ENCODE measurements around the gene SLCO4A1. TPM values are rescaled to one million over a fixed set of nuclear protein-coding genes. Genes with fewer than 3 reads are reported as not detected.
A peak's percentile ranks its signal among the peaks of the same experiment; 100 is the strongest.

SLCO4A1 gene
- total RNA-seq, 1 donor from 2014 or later: 1.7 TPM

DNA sequence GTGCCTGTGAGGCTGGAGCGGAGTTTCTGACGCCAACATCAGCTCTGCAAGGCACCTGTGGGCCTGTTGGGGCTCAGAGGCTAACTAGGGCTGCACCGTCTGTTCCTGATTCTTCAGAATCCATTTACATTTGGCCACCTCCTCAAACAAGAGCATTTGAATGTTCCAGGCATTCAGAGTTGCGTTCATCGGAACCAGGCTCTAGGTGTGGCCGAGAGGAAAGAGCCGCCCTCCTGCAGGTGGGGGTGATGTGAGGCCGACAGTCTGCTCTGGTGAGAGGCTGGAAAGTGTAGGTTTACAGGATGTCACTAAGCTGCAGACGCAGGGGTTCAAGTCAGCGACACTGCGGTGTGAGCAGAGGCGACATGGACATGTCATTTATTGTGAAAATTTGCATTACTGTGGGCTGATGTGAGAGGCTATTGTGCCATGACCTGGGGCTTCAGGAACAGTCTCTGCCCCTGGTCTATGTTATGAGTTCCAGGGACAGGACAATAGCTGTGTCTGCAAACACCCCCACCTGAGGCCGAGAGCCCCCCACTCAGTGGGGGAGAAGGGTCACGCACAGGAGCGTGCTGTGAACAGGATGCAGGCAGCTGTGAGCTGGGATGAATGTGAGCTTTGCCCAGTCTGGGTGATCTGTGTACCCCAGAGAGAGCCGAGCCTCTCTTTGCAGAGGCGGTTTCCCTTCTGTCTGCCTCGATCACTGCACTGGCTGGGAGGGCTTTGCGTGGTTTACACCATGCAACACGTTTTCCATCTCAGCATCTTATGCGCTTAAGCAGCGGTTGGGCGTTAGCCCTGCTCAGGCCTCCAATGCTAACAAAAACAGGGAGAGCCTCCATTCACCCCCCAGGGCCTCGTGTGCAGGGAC, 21.1 kb downstream of the SLCO4A1 start:
- ATAC-seq (no peak), DNase-seq (ENCODE audit: low spot score) (no peak)

DNA sequence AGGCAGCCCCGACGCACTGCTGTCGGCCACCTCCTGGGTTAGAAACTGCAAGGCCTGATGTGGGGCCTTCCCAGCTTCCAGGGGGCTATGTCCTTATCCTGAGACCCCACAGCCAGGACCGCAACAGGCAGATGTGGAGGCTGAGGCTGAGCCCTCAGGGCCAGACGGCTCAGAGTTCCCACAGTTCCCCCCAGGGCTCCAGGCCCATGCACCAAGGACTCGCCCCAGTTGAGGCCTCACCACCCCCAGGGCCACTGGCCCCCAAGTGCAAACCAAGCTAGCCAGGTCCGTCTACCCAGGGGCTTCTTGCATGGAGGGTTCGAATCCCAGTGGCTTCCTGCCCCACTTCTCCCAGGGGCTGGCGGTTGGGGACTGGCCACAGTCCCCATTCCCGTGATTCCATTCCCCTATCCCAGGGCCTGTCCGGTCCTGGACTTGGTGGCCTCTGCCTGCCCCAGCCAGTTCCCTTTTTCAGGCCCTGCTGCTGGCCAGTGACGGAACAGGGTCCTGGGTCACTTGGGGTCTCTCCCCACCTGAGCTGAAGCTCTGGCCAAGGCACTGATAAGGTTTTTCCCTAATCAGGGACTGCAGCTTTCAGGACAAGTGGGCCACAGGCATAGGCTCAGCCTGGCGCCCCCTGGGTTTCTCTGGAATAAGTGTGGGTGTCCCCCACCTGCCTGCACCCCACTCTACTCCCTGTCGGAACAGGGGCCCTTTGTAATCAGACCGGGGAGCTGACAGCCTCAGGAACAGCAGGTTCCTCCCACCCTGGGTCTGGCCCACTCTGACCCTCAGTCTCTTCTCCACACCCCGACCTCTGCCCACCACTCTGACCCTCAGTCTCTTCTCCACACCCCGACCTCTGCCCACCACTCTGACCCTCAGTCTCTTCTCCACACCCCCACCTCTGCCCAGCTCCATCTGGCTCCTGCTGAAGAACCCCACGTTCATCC, 22.0 kb downstream of the SLCO4A1 start:
- ATAC-seq: no peak
- DNase-seq (ENCODE audit: low spot score): no peak

DNA sequence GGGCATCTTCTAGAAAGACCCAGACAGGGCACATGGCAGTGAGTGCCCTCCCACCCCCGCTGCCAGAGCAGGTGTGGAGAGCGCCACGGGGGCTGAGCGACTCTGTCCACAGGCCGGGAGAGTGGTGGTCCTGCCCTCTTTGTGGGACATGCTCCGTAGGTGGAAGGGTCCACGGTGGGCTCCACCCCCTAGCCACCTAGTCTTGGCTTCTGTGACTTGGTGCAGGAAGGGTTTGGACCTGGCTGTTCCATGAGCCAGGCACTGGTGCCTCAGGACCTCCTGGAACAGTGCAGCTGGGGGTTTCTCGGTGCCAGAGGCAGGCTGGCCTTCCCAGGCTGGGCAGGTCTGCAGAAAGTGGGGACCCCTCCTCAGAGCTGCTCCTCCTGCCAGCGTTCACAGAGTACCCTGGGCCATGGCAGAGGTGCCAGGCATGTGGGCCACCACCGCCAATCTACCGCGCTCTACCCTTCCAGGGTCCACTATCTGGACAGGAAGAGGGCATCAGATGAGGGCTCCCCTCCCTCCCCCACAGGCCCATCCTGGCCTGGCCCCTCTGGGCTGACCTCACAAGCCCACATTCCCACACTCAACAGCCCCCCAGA, 23.0 kb downstream of the SLCO4A1 start:
- no peak for ATAC-seq
- no peak for DNase-seq (ENCODE audit: low spot score)

DNA sequence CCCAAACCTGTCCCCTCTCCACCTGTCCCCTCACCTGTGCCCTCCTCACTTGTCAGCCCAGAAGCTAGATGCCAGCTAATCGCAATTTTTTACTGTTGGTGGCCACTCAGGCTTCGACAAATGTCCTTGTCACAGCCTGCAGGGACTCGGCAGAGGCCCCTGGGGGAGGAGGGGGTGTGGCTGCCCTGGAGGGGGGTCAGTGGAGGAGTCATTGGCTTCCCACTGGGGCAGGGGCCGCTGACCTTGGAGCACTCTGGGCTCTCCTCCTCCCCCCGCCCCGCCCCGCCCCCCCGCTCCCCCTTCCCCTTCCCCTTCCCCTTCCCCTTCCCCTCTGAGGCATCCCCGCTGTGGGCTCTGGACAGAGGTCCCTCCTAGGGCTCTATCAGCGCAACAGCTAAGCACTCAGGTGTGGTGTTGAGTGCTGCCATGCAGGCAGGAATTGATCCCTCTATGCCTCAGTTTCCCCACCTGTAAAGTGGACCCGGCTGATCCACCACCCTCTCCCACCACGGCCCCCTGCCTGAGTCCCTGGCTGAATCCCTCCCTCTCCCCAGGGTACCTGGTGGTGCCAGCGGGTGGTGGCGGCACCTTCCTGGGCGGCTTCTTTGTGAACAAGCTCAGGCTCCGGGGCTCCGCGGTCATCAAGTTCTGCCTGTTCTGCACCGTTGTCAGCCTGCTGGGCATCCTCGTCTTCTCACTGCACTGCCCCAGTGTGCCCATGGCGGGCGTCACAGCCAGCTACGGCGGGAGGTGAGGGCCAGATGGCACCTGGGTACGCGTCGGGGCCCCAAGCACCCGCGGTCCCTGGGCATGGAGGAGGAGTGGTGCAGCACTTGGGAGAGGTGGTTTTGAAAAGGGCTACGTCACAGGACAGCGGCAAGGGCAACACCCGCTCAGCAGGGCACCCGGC, 23.8 kb downstream of the SLCO4A1 start:
- no peak for DNase-seq (ENCODE audit: low spot score)

DNA sequence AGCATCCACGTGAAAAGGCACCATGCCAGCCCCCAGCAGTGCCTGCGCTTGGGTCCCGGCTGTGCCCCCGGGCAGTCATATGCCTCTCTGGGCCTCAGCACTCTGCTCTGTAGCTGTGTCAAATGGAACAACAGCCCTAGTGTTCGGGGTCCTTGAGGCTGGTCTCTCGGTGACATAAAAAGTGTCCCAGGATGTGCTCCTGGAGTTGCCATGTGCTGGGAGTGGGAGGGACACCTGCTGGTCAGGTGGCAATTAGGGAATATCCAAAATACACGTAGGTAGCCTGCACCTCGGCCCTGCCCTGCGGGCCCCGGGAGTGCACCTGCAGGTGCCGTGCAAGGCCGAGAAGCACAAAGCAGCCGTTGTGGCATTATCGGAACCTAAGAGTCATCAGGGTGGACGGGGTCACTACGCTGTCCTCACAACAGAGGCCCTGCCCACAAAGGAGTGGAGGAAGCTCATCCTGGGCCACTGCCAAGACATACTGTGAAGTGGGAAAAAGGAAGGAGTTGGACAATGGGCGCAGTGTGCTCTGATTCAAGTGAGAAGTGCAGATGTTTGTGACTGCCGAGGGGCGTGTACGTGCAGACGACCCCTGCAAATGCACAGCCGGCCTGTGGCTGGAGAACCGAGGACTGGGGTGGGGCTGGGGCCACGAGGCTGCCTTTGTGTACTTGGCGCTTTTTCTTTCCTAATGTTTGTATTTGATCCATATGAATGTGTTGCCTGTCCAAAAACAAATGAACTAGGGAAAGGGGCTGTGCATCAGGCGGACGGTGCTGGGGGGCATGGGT, 24.6 kb downstream of the SLCO4A1 start:
- peak; percentile 62 for DNase-seq (ENCODE audit: low spot score)
- peak; percentile 38 for ATAC-seq

More for the DNA sequence above, 23.8 kb downstream of the SLCO4A1 start:
- ATAC-seq: no peak

DNA sequence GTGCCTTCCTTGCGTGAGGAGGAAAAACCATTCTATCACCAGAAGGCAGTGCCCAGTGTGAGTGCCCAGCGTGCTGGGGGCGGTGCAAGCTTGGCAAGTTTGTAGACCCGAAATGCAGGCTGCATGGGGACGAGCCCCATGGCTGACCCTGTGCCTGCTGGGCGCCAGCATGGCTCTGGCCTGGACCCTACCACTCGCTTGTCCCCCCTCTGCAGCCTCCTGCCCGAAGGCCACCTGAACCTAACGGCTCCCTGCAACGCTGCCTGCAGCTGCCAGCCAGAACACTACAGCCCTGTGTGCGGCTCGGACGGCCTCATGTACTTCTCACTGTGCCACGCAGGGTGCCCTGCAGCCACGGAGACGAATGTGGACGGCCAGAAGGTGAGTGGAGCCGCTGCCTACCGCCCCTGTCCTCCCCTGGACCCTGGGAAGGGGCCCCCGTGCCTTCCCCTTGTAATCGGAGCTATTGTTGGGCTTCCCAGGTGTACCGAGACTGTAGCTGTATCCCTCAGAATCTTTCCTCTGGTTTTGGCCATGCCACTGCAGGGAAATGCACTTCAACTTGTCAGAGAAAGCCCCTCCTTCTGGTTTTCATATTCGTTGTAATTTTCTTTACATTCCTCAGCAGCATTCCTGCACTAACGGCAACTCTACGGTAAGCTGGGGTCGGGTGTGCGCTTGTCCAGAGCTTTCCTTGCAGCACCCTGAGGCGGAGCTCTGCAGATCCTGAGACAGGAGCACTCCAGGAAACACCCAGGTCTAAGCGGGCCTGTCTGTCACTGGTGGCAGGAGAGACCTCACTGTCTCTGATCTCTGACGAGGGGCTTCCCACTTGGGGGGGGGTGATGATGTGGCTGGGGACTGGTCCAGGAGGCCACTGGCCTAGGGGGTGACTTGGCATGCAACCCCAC, 25.5 kb downstream of the SLCO4A1 start:
- no peak for ATAC-seq

DNA sequence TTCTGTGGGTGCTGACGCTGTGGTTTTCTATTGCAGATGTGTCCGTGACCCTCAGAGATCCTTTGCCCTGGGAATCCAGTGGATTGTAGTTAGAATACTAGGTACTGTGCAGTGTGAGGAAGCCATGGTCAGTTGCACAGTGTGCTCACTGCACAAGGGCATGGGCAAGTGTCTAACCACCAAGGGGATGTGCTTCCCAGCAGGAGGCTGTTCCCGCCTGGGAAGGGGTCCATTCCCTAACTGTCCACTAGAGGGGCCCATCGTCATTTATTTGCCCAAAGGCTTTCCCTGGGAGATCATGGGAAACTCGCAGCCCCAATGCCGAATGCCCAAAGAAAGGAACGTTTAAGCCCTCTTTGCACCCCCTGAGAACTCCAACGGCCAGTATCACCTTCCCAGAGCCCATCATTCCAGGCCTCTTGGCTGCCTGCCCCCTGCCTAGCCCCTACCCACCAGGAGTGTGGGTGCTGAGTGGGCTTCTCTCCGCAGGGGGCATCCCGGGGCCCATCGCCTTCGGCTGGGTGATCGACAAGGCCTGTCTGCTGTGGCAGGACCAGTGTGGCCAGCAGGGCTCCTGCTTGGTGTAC, 26.2 kb downstream of the SLCO4A1 start:
- ATAC-seq (peak; percentile 88), DNase-seq (ENCODE audit: low spot score) (peak; percentile 78)

More for the DNA sequence above, 25.5 kb downstream of the SLCO4A1 start:
- no peak for DNase-seq (ENCODE audit: low spot score)

DNA sequence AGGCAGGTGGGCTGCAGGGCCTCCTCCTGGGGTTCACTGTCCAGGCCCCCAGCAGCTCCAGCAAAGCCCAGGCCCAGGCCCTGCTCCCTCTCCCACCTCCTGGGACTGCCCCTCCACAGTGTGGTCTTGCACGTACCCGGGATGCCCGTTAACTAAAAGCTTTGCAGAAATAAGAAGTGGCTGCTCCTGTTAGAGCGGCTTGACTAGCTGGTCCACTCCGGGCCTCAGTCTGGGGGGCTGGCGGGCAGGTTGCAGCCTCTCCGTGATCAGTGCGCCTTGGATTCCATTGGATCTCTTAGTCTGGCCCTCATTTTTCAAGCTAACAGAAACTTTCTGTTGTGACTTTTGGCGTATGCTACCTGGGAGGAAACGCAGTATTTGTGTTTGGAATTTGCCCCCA, 26.9 kb downstream of the SLCO4A1 start:
- no peak for ATAC-seq
- DNase-seq (ENCODE audit: low spot score): no peak

DNA sequence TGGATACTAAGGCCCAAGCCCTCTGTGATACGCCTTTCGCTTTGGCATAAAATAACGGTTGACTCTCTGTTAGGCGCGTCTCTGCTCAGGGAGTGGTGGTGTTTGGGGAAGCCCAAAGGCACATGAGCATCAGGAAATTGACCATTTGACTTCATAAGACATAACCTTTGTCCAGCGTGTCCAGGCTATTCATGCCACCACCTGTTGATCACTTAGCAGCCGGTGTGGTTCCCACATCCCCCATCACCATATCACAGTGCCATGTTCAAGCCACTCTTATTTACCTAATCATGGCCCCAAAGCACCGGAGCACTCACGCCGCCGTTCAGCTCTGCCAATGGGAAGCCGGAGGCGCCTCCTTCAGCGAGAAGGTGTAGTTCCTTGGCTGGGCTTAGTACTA, 27.9 kb downstream of the SLCO4A1 start:
- no peak for DNase-seq (ENCODE audit: low spot score)
- ATAC-seq: no peak

DNA sequence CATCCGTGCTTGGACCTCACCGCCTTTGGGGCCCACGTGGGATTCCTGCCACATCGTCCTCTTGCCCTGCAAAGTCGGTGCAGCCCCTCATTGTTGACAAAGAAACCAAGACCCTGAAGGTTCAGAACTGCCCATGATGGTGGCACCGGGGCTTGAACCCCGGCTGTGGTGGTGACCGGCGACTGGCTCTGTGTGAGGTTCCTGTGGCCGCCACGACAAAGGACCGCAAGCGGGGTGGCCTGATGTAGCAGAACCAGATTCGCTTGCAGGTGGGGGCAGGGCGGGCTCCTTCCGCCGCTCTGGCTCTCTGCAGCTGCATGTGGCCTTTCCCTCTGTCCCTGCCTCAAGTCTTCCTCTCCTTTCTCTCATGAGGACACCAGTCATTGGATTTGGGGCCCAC, 28.7 kb downstream of the SLCO4A1 start:
- no peak for ATAC-seq

DNA sequence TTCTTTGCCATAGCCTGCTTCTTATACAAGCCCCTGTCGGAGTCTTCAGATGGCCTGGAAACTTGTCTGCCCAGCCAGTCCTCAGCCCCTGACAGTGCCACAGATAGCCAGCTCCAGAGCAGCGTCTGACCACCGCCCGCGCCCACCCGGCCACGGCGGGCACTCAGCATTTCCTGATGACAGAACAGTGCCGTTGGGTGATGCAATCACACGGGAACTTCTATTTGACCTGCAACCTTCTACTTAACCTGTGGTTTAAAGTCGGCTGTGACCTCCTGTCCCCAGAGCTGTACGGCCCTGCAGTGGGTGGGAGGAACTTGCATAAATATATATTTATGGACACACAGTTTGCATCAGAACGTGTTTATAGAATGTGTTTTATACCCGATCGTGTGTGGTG, 29.5 kb downstream of the SLCO4A1 start:
- DNase-seq (ENCODE audit: low spot score) (no peak), ATAC-seq (peak; percentile 50)

More for the DNA sequence above, 28.7 kb downstream of the SLCO4A1 start:
- DNase-seq (ENCODE audit: low spot score): no peak

DNA sequence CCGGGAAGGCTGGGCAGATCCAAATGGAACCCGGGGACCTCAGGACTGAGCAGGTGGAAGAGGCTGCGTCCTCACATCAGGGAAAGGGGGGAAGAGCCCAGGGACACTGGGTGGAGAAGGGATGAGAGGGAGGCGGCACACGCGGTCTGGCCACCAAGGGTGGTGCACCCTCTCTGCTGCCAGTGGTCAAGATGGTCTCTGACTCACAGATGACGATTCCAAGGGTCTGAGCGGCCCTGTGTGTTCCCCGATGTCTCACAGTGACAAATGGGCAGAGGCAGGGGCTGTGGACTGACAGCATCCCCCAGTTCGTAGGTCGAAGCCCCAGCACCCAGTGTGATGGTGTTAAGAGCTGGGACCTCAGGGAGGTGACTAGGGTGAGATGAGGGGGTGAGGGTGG, 32.1 kb downstream of the SLCO4A1 start:
- ATAC-seq (no peak), DNase-seq (ENCODE audit: low spot score) (no peak)

DNA sequence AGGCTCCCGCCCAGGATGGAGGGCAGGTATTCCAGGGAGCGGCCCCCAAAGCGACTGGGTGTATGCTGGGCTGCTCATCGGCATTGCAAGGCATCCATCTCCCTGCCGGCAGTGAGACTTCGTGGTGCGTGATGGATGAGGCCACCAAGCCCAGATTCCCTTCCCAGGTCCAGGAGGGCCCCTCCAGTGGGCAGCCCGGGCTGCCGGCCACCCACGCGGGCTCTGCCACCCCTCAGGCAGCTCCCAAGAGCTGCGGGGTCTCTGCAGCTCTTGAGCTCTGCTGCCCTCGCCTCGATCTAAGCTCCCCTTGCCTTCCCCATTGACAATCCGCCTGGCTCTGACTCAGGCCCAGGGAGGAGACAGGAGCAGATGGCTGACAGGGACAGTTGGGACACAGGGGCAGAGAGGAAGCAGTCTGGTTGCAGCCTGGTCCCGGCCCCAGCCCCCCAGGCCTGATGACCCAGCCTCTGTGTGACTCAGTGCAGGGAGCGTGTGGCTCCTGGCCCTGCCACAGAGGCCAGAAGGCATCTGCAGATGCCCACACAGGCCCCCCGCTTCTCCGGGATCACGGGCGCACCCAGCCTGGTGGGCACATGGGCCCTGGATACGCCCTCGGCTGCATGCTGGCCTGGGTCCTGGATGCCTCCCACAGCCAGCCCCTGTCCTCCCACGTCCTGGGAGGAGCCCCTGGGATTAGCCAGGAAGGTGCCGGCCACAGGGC, 33.0 kb downstream of the SLCO4A1 start:
- ATAC-seq (no peak), DNase-seq (ENCODE audit: low spot score) (no peak)

DNA sequence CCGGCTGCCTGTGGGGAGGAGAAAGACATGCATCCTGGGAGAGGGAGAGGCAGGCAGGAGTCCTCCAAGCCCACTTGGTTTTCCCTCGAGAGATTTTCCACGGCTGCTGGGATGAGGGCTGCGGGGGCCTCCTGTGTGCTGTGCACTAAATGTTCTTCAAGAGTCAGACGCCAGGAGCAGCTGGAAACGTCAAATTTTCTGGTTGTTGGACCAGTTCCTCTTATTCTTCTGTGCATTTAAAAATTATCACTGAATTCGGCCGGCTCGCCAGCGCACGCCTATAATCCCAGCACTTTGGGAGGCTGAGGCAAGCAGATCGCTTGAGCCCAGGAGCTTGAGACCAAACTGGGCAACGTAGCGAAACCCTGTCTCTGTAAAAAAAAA, 33.6 kb downstream of the SLCO4A1 start:
- no peak for DNase-seq (ENCODE audit: low spot score)
- ATAC-seq: no peak

DNA sequence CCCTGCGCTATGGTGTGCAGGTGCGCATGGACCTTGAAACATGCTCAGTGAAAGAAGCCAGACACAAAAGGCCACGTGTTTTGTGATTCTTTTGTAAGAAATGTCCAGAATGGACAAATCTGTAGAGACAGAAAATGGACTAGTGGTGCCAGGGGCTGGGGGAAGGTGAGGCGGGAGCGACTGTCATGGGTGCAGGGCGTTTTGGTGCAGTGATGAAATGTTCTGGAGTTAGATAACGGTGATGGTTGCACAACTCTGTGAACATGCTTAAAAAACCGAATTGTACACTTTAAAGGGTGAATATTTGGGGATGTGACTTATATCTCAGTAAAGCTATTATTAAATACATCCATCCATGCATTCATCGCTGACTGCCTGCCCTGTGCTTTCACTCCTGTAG, 34.7 kb downstream of the SLCO4A1 start:
- peak; percentile 69 for DNase-seq (ENCODE audit: low spot score)
- ATAC-seq: peak; percentile 76

DNA sequence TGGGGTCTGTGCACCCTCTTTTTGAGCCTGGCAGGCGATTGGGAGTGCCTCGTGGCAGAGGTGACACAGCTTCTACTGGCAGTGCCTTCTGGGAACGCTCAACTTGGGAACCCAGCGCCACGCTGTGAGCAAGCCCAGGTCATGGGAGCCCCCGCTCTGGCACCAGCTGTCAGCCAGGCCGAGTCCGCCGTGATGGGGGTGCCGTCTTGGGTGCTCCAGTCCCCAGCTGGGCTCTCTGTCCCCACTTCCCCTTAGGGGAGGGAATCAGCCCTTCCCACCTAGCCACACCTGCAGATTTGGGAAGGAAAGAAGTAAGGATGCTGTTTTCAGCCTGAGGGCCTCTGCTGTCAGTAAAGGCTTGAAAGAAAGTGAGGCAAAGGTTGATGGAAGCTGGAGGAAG, 35.4 kb downstream of the SLCO4A1 start:
- DNase-seq (ENCODE audit: low spot score): no peak
- ATAC-seq: no peak

DNA sequence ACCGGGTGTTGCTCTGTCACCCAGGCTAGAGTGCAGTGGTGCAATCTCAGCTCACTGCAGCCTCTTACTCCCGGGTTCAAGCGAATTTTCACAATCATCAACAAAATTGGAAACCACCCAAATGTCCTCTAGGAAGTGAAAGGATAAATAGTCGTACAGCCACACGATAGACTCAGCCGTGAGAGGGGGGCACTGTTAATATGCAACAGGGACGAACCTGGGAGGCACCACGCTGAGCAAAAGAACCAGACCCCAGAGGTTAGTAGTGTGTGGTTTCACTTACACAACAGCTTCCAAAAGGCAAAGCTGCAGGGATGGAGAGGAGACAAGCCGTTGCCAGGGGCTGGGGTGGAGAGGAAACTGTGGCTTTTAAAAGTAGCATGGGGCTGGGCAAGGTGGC, 36.2 kb downstream of the SLCO4A1 start:
- peak; percentile 51 for ATAC-seq
- DNase-seq (ENCODE audit: low spot score): no peak

Data from left lobe of liver (tissue), 2 donors.